ENCODE results near the gene CYP2A13.
"Not testable (repeated sequence)": the region's sequence is repeated elsewhere in the genome, so short reads cannot be mapped to it uniquely, and the experiment has no call there.

GRCh38 chr19:41135390-41136384 lies 47.4 kb downstream of the CYP2A13 start:
- not testable (repeated sequence) for TF ChIP-seq POLR2A (IDR thresholded peaks at IDR 0.05; ENCODE audit: low read depth, low read length); TAF1 (IDR thresholded peaks at IDR 0.05; ENCODE audit: borderline replicate concordance, low read depth, low read length)

Data from GM12892 (cell line).